ENCODE results near the gene POC1A.

The POC1A gene

GRCh38 chr3:52070724-52071621, 83.2 kb downstream of the POC1A start:
- Histone ChIP-seq H3K27me3 (ENCODE audit: insufficient read depth, poor library complexity, severe bottlenecking) (no peaks in the 10 kb centered on the region), H3K9me3 (ENCODE audit: severe bottlenecking) (no peaks in the 10 kb centered on the region), H3K27ac (ENCODE audit: poor library complexity, severe bottlenecking) (no peak overlapping the region), H3K4me1 (ENCODE audit: insufficient read depth, poor library complexity, severe bottlenecking) (peaks cover 11% of the 10 kb centered on the region), H3K36me3 (ENCODE audit: low read depth) (peaks cover 4% of the 10 kb centered on the region), H3K4me3 (ENCODE audit: severe bottlenecking) (no peak overlapping the region)
- ATAC-seq (ENCODE audit: low read depth) (no peak), DNase-seq (ENCODE audit: low spot score) (no peak)
- no peak for TF ChIP-seq CTCF (IDR thresholded peaks at IDR 0.05; ENCODE audit: poor library complexity, severe bottlenecking)

- Histone ChIP-seq H3K9me3 (ENCODE audit: severe bottlenecking) (no peaks in the 10 kb centered on the region), H3K27ac (ENCODE audit: poor library complexity, severe bottlenecking) (no peak overlapping the region), H3K4me3 (ENCODE audit: severe bottlenecking) (no peak overlapping the region), H3K36me3 (ENCODE audit: low read depth) (peaks cover 4% of the 10 kb centered on the region), H3K27me3 (ENCODE audit: insufficient read depth, poor library complexity, severe bottlenecking) (no peaks in the 10 kb centered on the region), H3K4me1 (ENCODE audit: insufficient read depth, poor library complexity, severe bottlenecking) (peaks cover 22% of the 10 kb centered on the region)
- no peak for TF ChIP-seq CTCF (IDR thresholded peaks at IDR 0.05; ENCODE audit: poor library complexity, severe bottlenecking)
- DNase-seq (ENCODE audit: low spot score) (no peak), ATAC-seq (ENCODE audit: low read depth) (no peak)
Measured at GRCh38 chr3:52069855-52070254, 84.4 kb downstream of the POC1A start.

GRCh38 chr3:52069135-52069534, 85.1 kb downstream of the POC1A start:
- TF ChIP-seq CTCF (IDR thresholded peaks at IDR 0.05; ENCODE audit: poor library complexity, severe bottlenecking) = no peak
- Histone ChIP-seq H3K9me3 (ENCODE audit: severe bottlenecking) (no peaks in the 10 kb centered on the region), H3K4me1 (ENCODE audit: insufficient read depth, poor library complexity, severe bottlenecking) (peaks cover 25% of the 10 kb centered on the region), H3K4me3 (ENCODE audit: severe bottlenecking) (no peak overlapping the region), H3K27me3 (ENCODE audit: insufficient read depth, poor library complexity, severe bottlenecking) (no peaks in the 10 kb centered on the region), H3K36me3 (ENCODE audit: low read depth) (peaks cover 4% of the 10 kb centered on the region; the same call in 1 of the 2 replicates), H3K27ac (ENCODE audit: poor library complexity, severe bottlenecking) (no peak overlapping the region)
- no peak for DNase-seq (ENCODE audit: low spot score)
- no peak for ATAC-seq (ENCODE audit: low read depth)

GRCh38 chr3:52068730-52069129, 85.5 kb downstream of the POC1A start:
- Histone ChIP-seq H3K9me3 (ENCODE audit: severe bottlenecking) (no peaks in the 10 kb centered on the region), H3K4me1 (ENCODE audit: insufficient read depth, poor library complexity, severe bottlenecking) (peaks cover 25% of the 10 kb centered on the region), H3K27me3 (ENCODE audit: insufficient read depth, poor library complexity, severe bottlenecking) (no peaks in the 10 kb centered on the region), H3K27ac (ENCODE audit: poor library complexity, severe bottlenecking) (no peak overlapping the region), H3K4me3 (ENCODE audit: severe bottlenecking) (no peak overlapping the region), H3K36me3 (ENCODE audit: low read depth) (peaks cover 2% of the 10 kb centered on the region; the same call in 1 of the 2 replicates)
- DNase-seq (ENCODE audit: low spot score) = no peak
- no peak for ATAC-seq (ENCODE audit: low read depth)
- TF ChIP-seq CTCF (IDR thresholded peaks at IDR 0.05; ENCODE audit: poor library complexity, severe bottlenecking) = no peak

- H3K4me3 ChIP-seq (ENCODE audit: severe bottlenecking) = no peak overlapping the region
- H3K27ac ChIP-seq (ENCODE audit: poor library complexity, severe bottlenecking) = no peak overlapping the region
- H3K4me1 ChIP-seq (ENCODE audit: insufficient read depth, poor library complexity, severe bottlenecking) = peaks cover 27% of the 10 kb centered on the region
- TF ChIP-seq CTCF (IDR thresholded peaks at IDR 0.05; ENCODE audit: poor library complexity, severe bottlenecking) = no peak
- H3K27me3 ChIP-seq (ENCODE audit: insufficient read depth, poor library complexity, severe bottlenecking) = no peaks in the 10 kb centered on the region
- H3K36me3 ChIP-seq (ENCODE audit: low read depth) = no peaks in the 10 kb centered on the region
- H3K9me3 ChIP-seq (ENCODE audit: severe bottlenecking) = no peaks in the 10 kb centered on the region
- no peak for ATAC-seq (ENCODE audit: low read depth)
- no peak for DNase-seq (ENCODE audit: low spot score)
Measured at GRCh38 chr3:52068055-52068571, 86.1 kb downstream of the POC1A start.
